ENCODE results near the gene SCLT1.

DNA sequence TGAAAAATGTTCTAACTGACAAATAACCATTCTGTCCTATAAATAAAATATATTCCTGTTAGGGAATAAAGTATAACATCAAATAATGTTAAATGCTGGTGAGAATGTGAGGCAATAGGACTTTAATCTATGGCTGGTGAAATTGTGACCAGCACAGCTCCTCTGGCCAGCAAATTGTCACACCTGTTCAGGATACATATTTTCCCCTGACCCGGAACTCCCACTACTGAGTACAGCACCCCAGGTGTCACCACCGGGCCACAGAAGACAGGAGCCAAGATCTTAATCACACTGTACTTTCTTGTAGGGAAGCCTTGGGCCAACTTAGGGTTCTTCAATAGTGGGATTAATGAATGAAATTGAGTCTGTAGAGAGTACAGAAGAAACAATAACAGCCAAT lies 35.8 kb upstream of the SCLT1 start:
- TF ChIP-seq ETV6 (CRISPR knock-in tag; IDR thresholded peaks at IDR 0.05) (no peak), CTCF (IDR thresholded peaks at IDR 0.05) (no peak), CREB1 (CRISPR knock-in tag; IDR thresholded peaks at IDR 0.05) (no peak), FOXP1 (CRISPR knock-in tag; IDR thresholded peaks at IDR 0.05; ENCODE audit: borderline replicate concordance) (no peak), JUN (CRISPR knock-in tag; IDR thresholded peaks at IDR 0.05) (no peak), ZNF263 (CRISPR knock-in tag; IDR thresholded peaks at IDR 0.05; ENCODE audit: low read depth) (no peak), ATF3 (CRISPR knock-in tag; conservative IDR thresholded peaks at IDR 0.05) (no peak), TEAD1 (CRISPR knock-in tag; IDR thresholded peaks at IDR 0.05) (no peak), MAX (CRISPR knock-in tag; IDR thresholded peaks at IDR 0.05) (no peak), NFE2L1 (CRISPR knock-in tag; IDR thresholded peaks at IDR 0.05) (no peak), ZNF416 (CRISPR knock-in tag; IDR thresholded peaks at IDR 0.05) (no peak)
- TF ChIP-seq, protein P1, sequence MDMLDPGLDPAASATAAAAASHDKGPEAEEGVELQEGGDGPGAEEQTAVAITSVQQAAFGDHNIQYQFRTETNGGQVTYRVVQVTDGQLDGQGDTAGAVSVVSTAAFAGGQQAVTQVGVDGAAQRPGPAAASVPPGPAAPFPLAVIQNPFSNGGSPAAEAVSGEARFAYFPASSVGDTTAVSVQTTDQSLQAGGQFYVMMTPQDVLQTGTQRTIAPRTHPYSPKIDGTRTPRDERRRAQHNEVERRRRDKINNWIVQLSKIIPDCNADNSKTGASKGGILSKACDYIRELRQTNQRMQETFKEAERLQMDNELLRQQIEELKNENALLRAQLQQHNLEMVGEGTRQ (CRISPR knock-in tag; IDR thresholded peaks at IDR 0.05) = no peak
- TF ChIP-seq, protein P2, sequence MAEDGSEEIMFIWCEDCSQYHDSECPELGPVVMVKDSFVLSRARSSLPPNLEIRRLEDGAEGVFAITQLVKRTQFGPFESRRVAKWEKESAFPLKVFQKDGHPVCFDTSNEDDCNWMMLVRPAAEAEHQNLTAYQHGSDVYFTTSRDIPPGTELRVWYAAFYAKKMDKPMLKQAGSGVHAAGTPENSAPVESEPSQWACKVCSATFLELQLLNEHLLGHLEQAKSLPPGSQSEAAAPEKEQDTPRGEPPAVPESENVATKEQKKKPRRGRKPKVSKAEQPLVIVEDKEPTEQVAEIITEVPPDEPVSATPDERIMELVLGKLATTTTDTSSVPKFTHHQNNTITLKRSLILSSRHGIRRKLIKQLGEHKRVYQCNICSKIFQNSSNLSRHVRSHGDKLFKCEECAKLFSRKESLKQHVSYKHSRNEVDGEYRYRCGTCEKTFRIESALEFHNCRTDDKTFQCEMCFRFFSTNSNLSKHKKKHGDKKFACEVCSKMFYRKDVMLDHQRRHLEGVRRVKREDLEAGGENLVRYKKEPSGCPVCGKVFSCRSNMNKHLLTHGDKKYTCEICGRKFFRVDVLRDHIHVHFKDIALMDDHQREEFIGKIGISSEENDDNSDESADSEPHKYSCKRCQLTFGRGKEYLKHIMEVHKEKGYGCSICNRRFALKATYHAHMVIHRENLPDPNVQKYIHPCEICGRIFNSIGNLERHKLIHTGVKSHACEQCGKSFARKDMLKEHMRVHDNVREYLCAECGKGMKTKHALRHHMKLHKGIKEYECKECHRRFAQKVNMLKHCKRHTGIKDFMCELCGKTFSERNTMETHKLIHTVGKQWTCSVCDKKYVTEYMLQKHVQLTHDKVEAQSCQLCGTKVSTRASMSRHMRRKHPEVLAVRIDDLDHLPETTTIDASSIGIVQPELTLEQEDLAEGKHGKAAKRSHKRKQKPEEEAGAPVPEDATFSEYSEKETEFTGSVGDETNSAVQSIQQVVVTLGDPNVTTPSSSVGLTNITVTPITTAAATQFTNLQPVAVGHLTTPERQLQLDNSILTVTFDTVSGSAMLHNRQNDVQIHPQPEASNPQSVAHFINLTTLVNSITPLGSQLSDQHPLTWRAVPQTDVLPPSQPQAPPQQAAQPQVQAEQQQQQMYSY (CRISPR knock-in tag; IDR thresholded peaks at IDR 0.05) = no peak
- TF ChIP-seq, protein P3, sequence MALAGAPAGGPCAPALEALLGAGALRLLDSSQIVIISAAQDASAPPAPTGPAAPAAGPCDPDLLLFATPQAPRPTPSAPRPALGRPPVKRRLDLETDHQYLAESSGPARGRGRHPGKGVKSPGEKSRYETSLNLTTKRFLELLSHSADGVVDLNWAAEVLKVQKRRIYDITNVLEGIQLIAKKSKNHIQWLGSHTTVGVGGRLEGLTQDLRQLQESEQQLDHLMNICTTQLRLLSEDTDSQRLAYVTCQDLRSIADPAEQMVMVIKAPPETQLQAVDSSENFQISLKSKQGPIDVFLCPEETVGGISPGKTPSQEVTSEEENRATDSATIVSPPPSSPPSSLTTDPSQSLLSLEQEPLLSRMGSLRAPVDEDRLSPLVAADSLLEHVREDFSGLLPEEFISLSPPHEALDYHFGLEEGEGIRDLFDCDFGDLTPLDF (CRISPR knock-in tag; IDR thresholded peaks at IDR 0.05) = no peak

Measured in WTC11 (cell line).